SK-N-SH treated with all-trans-retinoic acid at 6 μM for 48 hours (cell line): ENCODE results near the gene IL17C.

Experiments used
- ATAC-seq: fragments of 200-7000 bp; cut with Tn5 transposase; 3 replicates; pipeline ENCODE4 v1.9.1; 2020; ENCODE audit warnings: mild to moderate bottlenecking, moderate library complexity
- ARNTL ChIP-seq: fragments of 450-650 bp; formaldehyde crosslinking; IDR thresholded peaks from 2 replicates; pipeline ENCODE4 v1.5.0; 2020; ENCODE audit warnings: low read depth, mild to moderate bottlenecking, moderate library complexity, borderline replicate concordance
- BACH2 ChIP-seq: fragments of 250-450 bp; sonication (Bioruptor Pico); IDR thresholded peaks from 2 replicates; pipeline ENCODE4 v1.9.0; 2021; ENCODE audit warnings: mild to moderate bottlenecking, borderline replicate concordance
- CSDC2 ChIP-seq: fragments of 250-450 bp; sonication (Bioruptor Pico); IDR thresholded peaks from 2 replicates; pipeline ENCODE4 v1.5.0; 2020; ENCODE audit warnings: mild to moderate bottlenecking, moderate library complexity
- ESRRG ChIP-seq: fragments of 250-450 bp; sonication (Bioruptor Pico); IDR thresholded peaks from 2 replicates; pipeline ENCODE4 v1.6.1; 2021; ENCODE audit warnings: mild to moderate bottlenecking
- GLIS3 ChIP-seq: fragments of 250-450 bp; sonication (Bioruptor Pico); IDR thresholded peaks from 2 replicates; pipeline ENCODE4 v1.5.0; 2020; ENCODE audit warnings: mild to moderate bottlenecking, moderate library complexity
- ISL1 ChIP-seq: fragments of 250-450 bp; sonication (Bioruptor Pico); IDR thresholded peaks from 2 replicates; pipeline ENCODE4 v2.1.2; 2022; ENCODE audit warnings: mild to moderate bottlenecking, moderate library complexity
- OSR1 ChIP-seq: fragments of 250-450 bp; sonication (Bioruptor Pico); IDR thresholded peaks from 2 replicates; pipeline ENCODE4 v1.8.0; 2022; ENCODE audit warnings: moderate library complexity, mild to moderate bottlenecking, inconsistent platforms
- PPARA ChIP-seq: fragments of 250-450 bp; sonication (Bioruptor Pico); IDR thresholded peaks from 2 replicates; pipeline ENCODE4 v1.5.0; 2020; ENCODE audit warnings: mild to moderate bottlenecking, borderline replicate concordance
- RARB ChIP-seq: fragments of 250-450 bp; sonication (Bioruptor Pico); IDR thresholded peaks from 2 replicates; pipeline ENCODE4 v1.8.0; 2021; ENCODE audit warnings: mild to moderate bottlenecking, moderate library complexity
- SNAI2 ChIP-seq: fragments of 250-450 bp; sonication (Bioruptor Pico); IDR thresholded peaks from 2 replicates; pipeline ENCODE4 v1.5.0; 2020; ENCODE audit warnings: mild to moderate bottlenecking, moderate library complexity
- TCF4 ChIP-seq: fragments of 250-450 bp; sonication (Bioruptor Pico); IDR thresholded peaks from 2 replicates; pipeline ENCODE4 v1.8.0; 2021; ENCODE audit warnings: mild to moderate bottlenecking, moderate library complexity, borderline replicate concordance
- TOX ChIP-seq: fragments of 250-450 bp; sonication (Bioruptor Pico); IDR thresholded peaks from 2 replicates; pipeline ENCODE4 v1.8.0; 2021; ENCODE audit warnings: mild to moderate bottlenecking, moderate library complexity, borderline replicate concordance
- ZFP30 ChIP-seq: fragments of 450-650 bp; formaldehyde crosslinking; IDR thresholded peaks from 2 replicates; pipeline ENCODE4 v1.5.0; 2022; ENCODE audit warnings: mild to moderate bottlenecking, moderate library complexity
- ZNF565 ChIP-seq: fragments of 450-650 bp; formaldehyde crosslinking; conservative IDR thresholded peaks from 2 replicates; pipeline ENCODE4 v1.5.0; 2020; ENCODE audit warnings: low read depth, mild to moderate bottlenecking, moderate library complexity
- ZNF70 ChIP-seq: fragments of 450-650 bp; formaldehyde crosslinking; IDR thresholded peaks from 2 replicates; pipeline ENCODE4 v1.5.0; 2020; ENCODE audit warnings: mild to moderate bottlenecking, moderate library complexity
- ZNF8 ChIP-seq: fragments of 450-650 bp; formaldehyde crosslinking; IDR thresholded peaks from 2 replicates; pipeline ENCODE4 v1.5.0; 2020; ENCODE audit warnings: mild to moderate bottlenecking, moderate library complexity
- TF ChIP-seq, protein P1 (sequence below): fragments of 250-450 bp; sonication (Bioruptor Pico); IDR thresholded peaks from 2 replicates; pipeline ENCODE4 v1.5.0; 2020; ENCODE audit warnings: mild to moderate bottlenecking, moderate library complexity
- TF ChIP-seq, protein P2 (sequence below): fragments of 250-450 bp; sonication (Bioruptor Pico); IDR thresholded peaks from 2 replicates; pipeline ENCODE4 v1.8.0; 2020; ENCODE audit warnings: mild to moderate bottlenecking, moderate library complexity, borderline replicate concordance
- TF ChIP-seq, protein P3 (sequence below): fragments of 250-450 bp; sonication (Bioruptor Pico); IDR thresholded peaks from 2 replicates; pipeline ENCODE4 v1.5.1; 2021; ENCODE audit warnings: mild to moderate bottlenecking, moderate library complexity
- TF ChIP-seq, protein P4 (sequence below): fragments of 250-450 bp; sonication (Bioruptor Pico); IDR thresholded peaks from 2 replicates; pipeline ENCODE4 v1.8.0; 2021; ENCODE audit warnings: low read depth, mild to moderate bottlenecking, moderate library complexity, borderline replicate concordance
- TF ChIP-seq, protein P5 (sequence below): fragments of 250-450 bp; sonication (Bioruptor Pico); IDR thresholded peaks from 2 replicates; pipeline ENCODE4 v1.5.1; 2020; ENCODE audit warnings: low read depth, mild to moderate bottlenecking, moderate library complexity

The IL17C gene

DNA sequence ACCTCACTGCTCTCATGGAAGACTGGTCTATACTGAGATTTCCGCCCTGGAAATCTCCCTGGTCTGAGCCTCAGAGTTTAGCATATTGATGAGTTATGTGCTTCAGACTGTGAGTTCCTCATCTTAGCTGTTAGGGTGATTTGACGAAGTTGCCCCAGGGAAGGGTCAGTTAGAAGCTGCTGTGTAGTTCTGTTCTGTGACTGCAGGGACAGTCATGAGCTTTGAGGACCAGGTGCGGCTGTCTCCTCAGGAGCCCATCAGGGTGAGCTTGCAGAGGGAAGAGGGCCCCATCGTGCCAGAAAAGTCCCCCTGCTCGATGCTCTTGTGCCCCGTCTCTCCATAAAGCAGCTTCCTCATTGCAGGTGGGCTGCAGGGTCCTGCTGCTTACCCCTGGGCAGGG, 28.3 kb upstream of the IL17C start:
- ATAC-seq = no peak
- TF ChIP-seq ISL1 (CRISPR knock-in tag) = no peak
- no peak for TF ChIP-seq GLIS3 (CRISPR knock-in tag)
- no peak for TF ChIP-seq ZNF565 (CRISPR knock-in tag)
- no peak for TF ChIP-seq ZNF8 (CRISPR knock-in tag)
- TF ChIP-seq PPARA (CRISPR knock-in tag) = no peak
- TF ChIP-seq, protein P1, sequence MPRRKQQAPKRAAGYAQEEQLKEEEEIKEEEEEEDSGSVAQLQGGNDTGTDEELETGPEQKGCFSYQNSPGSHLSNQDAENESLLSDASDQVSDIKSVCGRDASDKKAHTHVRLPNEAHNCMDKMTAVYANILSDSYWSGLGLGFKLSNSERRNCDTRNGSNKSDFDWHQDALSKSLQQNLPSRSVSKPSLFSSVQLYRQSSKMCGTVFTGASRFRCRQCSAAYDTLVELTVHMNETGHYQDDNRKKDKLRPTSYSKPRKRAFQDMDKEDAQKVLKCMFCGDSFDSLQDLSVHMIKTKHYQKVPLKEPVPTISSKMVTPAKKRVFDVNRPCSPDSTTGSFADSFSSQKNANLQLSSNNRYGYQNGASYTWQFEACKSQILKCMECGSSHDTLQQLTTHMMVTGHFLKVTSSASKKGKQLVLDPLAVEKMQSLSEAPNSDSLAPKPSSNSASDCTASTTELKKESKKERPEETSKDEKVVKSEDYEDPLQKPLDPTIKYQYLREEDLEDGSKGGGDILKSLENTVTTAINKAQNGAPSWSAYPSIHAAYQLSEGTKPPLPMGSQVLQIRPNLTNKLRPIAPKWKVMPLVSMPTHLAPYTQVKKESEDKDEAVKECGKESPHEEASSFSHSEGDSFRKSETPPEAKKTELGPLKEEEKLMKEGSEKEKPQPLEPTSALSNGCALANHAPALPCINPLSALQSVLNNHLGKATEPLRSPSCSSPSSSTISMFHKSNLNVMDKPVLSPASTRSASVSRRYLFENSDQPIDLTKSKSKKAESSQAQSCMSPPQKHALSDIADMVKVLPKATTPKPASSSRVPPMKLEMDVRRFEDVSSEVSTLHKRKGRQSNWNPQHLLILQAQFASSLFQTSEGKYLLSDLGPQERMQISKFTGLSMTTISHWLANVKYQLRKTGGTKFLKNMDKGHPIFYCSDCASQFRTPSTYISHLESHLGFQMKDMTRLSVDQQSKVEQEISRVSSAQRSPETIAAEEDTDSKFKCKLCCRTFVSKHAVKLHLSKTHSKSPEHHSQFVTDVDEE (CRISPR knock-in tag) = no peak
- TF ChIP-seq RARB (CRISPR knock-in tag) = no peak
- TF ChIP-seq TCF4 (CRISPR knock-in tag) = no peak
- no peak for TF ChIP-seq CSDC2 (CRISPR knock-in tag)
- TF ChIP-seq, protein P2, sequence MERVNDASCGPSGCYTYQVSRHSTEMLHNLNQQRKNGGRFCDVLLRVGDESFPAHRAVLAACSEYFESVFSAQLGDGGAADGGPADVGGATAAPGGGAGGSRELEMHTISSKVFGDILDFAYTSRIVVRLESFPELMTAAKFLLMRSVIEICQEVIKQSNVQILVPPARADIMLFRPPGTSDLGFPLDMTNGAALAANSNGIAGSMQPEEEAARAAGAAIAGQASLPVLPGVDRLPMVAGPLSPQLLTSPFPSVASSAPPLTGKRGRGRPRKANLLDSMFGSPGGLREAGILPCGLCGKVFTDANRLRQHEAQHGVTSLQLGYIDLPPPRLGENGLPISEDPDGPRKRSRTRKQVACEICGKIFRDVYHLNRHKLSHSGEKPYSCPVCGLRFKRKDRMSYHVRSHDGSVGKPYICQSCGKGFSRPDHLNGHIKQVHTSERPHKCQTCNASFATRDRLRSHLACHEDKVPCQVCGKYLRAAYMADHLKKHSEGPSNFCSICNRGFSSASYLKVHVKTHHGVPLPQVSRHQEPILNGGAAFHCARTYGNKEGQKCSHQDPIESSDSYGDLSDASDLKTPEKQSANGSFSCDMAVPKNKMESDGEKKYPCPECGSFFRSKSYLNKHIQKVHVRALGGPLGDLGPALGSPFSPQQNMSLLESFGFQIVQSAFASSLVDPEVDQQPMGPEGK (CRISPR knock-in tag) = no peak

DNA sequence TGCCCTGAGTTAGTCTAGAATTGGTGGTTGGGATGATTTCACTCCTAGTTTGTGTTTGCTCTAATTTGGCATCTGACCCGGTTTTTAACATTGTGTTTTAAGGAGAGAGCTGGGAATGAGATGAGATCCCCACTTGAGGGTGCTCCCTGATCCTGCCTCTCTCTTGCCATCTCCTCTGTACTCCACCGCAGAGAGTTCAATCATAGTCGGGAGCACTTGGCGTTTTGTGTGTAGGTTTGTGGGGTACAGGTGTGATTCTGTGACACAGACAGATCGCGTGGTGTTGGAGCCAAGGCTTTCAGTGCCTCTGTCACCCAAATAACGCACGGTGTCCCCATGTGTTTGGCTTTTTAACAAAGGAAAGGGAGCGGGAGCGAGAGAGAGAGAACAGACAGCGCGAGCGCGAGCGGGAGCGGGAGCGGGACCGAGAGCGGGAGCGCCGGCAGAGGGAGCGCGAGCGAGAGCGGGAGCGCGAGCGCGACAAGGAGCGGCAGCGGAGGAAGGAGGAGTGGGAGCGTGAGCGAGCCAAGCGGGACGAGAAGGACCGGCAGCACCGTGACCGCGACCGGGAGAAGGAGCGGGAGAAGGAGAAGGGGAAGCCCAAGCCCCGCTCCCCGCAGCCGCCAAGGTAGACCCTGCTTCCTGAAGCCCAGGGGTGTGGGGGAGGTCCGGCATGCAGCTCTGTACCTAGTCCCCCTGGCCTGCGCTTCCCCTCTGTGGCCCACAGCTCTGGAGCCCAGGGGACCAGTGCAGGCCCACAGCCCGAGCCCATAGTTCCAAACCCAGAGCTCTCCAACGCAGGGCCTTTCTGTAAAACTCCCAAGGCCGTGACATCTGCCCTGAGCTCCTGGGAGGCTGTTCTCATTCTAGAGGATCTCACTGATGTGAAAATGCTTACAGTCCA, 27.2 kb upstream of the IL17C start:
- TF ChIP-seq, protein P3, sequence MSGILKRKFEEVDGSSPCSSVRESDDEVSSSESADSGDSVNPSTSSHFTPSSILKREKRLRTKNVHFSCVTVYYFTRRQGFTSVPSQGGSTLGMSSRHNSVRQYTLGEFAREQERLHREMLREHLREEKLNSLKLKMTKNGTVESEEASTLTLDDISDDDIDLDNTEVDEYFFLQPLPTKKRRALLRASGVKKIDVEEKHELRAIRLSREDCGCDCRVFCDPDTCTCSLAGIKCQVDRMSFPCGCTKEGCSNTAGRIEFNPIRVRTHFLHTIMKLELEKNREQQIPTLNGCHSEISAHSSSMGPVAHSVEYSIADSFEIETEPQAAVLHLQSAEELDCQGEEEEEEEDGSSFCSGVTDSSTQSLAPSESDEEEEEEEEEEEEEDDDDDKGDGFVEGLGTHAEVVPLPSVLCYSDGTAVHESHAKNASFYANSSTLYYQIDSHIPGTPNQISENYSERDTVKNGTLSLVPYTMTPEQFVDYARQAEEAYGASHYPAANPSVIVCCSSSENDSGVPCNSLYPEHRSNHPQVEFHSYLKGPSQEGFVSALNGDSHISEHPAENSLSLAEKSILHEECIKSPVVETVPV = no peak
- TF ChIP-seq TCF4 (CRISPR knock-in tag) (no peak), RARB (CRISPR knock-in tag) (no peak), SNAI2 (CRISPR knock-in tag) (no peak), OSR1 (no peak), TOX (no peak), ESRRG (CRISPR knock-in tag) (no peak), ARNTL (CRISPR knock-in tag) (no peak), ZFP30 (CRISPR knock-in tag) (no peak), ZNF70 (CRISPR knock-in tag) (no peak), BACH2 (no peak), ZNF565 (CRISPR knock-in tag) (no peak), PPARA (CRISPR knock-in tag) (no peak)
- TF ChIP-seq, protein P4, sequence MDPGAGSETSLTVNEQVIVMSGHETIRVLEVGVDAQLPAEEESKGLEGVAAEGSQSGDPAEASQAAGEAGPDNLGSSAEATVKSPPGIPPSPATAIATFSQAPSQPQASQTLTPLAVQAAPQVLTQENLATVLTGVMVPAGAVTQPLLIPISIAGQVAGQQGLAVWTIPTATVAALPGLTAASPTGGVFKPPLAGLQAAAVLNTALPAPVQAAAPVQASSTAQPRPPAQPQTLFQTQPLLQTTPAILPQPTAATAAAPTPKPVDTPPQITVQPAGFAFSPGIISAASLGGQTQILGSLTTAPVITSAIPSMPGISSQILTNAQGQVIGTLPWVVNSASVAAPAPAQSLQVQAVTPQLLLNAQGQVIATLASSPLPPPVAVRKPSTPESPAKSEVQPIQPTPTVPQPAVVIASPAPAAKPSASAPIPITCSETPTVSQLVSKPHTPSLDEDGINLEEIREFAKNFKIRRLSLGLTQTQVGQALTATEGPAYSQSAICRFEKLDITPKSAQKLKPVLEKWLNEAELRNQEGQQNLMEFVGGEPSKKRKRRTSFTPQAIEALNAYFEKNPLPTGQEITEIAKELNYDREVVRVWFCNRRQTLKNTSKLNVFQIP (CRISPR knock-in tag) = no peak
- no peak for ATAC-seq

DNA sequence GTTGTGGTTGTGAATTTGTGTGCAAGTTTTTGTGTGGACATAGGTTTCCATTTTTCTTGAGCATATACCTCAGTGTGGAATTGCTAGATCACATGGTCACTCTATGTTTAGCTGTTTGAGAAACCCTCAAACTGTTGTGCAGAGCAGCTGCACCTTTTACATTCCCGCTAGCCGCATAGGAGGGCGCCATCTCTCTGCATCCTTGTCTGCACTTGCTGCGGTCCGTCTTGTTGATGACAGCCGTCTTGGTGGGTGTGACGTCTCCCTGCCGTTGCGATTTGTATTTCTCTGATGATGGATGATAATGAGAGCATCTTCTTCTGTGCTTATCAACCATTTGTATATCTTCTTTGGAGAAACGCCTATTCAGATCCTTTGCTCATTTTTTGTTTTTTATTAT, 25.1 kb upstream of the IL17C start:
- no peak for ATAC-seq
- TF ChIP-seq RARB (CRISPR knock-in tag) (no peak), GLIS3 (CRISPR knock-in tag) (no peak)
- TF ChIP-seq, protein P2 (CRISPR knock-in tag) = no peak
- TF ChIP-seq, protein P5, sequence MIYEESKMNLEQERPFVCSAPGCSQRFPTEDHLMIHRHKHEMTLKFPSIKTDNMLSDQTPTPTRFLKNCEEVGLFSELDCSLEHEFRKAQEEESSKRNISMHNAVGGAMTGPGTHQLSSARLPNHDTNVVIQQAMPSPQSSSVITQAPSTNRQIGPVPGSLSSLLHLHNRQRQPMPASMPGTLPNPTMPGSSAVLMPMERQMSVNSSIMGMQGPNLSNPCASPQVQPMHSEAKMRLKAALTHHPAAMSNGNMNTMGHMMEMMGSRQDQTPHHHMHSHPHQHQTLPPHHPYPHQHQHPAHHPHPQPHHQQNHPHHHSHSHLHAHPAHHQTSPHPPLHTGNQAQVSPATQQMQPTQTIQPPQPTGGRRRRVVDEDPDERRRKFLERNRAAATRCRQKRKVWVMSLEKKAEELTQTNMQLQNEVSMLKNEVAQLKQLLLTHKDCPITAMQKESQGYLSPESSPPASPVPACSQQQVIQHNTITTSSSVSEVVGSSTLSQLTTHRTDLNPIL (CRISPR knock-in tag) = no peak
